Measurements from ENCODE around the gene PARL. TPM values are rescaled to one million over a fixed set of nuclear protein-coding genes. Genes with fewer than 3 reads are reported as not detected.

Gene PARL
- total RNA-seq, 1 donor from 2014 or later, result 70.5 TPM

DNA sequence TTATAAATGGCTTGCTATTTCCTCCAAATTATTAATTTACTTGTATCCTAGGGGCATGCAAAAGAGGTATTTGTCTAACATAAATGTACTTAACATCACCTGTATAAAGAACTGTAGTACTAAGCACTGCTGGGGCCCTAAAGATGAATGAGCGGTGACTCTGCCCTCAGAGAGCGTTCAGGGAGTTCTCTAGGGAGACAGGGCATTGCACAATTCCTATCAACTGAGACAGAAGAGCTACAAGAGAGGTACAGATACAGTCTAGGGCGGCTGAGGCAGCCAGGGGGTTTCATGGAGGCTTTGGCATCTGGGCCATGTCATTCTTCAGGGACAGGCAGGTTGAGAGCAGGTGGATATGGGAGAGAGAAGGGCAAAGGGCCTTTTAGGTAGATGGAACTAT is 39.9 kb upstream of the PARL start:
- Histone ChIP-seq H3K27ac (no peak overlapping the region), H3K79me2 (ENCODE audit: low read depth) (no peaks in the 10 kb centered on the region), H3K4me3 (no peak overlapping the region), H3K27me3 (no peaks in the 10 kb centered on the region), H3K4me1 (no peaks in the 10 kb centered on the region), H4K20me1 (ENCODE audit: low read depth) (no peaks in the 10 kb centered on the region), H3K9me3 (ENCODE audit: low read depth) (no peaks in the 10 kb centered on the region), H2AFZ (replicated peaks) (no peak overlapping the region), H3K9ac (no peak overlapping the region), H3F3A (ENCODE audit: low read depth) (no peaks in the 10 kb centered on the region), H3K36me3 (no peaks in the 10 kb centered on the region), H3K4me2 (no peak overlapping the region)
- TF ChIP-seq EZH2phosphoT487 (IDR thresholded peaks at IDR 0.05), result no peak
- TF ChIP-seq EZH2 (IDR thresholded peaks at IDR 0.05), result no peak
- TF ChIP-seq, protein P1, sequence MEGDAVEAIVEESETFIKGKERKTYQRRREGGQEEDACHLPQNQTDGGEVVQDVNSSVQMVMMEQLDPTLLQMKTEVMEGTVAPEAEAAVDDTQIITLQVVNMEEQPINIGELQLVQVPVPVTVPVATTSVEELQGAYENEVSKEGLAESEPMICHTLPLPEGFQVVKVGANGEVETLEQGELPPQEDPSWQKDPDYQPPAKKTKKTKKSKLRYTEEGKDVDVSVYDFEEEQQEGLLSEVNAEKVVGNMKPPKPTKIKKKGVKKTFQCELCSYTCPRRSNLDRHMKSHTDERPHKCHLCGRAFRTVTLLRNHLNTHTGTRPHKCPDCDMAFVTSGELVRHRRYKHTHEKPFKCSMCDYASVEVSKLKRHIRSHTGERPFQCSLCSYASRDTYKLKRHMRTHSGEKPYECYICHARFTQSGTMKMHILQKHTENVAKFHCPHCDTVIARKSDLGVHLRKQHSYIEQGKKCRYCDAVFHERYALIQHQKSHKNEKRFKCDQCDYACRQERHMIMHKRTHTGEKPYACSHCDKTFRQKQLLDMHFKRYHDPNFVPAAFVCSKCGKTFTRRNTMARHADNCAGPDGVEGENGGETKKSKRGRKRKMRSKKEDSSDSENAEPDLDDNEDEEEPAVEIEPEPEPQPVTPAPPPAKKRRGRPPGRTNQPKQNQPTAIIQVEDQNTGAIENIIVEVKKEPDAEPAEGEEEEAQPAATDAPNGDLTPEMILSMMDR (IDR thresholded peaks at IDR 0.05), result no peak
- Mint-ChIP-seq H3K36me3 (peaks cover 18% of the 10 kb centered on the region), H3K27ac (no peak overlapping the region), H3K4me3 (no peak overlapping the region), H3K9me3 (no peaks in the 10 kb centered on the region), H3K27me3 (ENCODE audit: insufficient read depth, low read depth) (no peaks in the 10 kb centered on the region), H3K4me1 (no peaks in the 10 kb centered on the region)
- no peak for DNase-seq (ENCODE audit: low spot score)

DNA sequence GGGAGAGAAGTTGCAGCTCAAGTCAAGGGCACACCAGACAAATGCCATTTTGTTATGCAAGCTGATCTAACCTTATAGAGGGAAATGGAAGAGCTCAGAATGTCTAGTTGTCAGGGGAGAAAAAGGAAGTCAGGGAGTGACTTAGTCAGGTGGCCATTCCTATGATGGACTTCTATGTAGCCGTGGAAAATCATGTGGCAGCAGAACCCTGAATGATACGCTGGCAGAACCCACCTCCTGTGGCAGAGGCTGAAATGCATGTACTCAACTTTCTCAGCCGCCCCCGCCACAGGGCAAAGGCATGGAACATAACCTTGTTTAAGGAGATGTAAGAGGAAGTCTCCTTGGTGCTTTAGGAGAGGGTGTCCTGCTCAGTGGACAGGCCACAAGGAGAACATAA is 37.7 kb upstream of the PARL start:
- no peaks in the 10 kb centered on the region for H3K27me3 Mint-ChIP-seq (ENCODE audit: insufficient read depth, low read depth)
- no peak for TF ChIP-seq EZH2phosphoT487 (IDR thresholded peaks at IDR 0.05)
- no peak for TF ChIP-seq EZH2 (IDR thresholded peaks at IDR 0.05)
- TF ChIP-seq, protein P1 (IDR thresholded peaks at IDR 0.05), result no peak
- DNase-seq (ENCODE audit: low spot score), result no peak
- no peaks in the 10 kb centered on the region for H3K27me3 ChIP-seq
- no peaks in the 10 kb centered on the region for H3K9me3 ChIP-seq (ENCODE audit: low read depth)
- no peaks in the 10 kb centered on the region for H3K4me1 Mint-ChIP-seq
- H3K27ac ChIP-seq, result no peak overlapping the region
- no peaks in the 10 kb centered on the region for H3K4me1 ChIP-seq
- H3K4me2 ChIP-seq, result no peak overlapping the region
- H4K20me1 ChIP-seq (ENCODE audit: low read depth), result no peaks in the 10 kb centered on the region
- H3K79me2 ChIP-seq (ENCODE audit: low read depth), result no peaks in the 10 kb centered on the region
- no peaks in the 10 kb centered on the region for H3K9me3 Mint-ChIP-seq
- no peak overlapping the region for H3K4me3 Mint-ChIP-seq
- H3K9ac ChIP-seq, result no peak overlapping the region
- no peak overlapping the region for H2AFZ ChIP-seq (replicated peaks)
- H3F3A ChIP-seq (ENCODE audit: low read depth), result no peaks in the 10 kb centered on the region
- H3K36me3 ChIP-seq, result no peaks in the 10 kb centered on the region
- no peak overlapping the region for H3K4me3 ChIP-seq
- no peak overlapping the region for H3K27ac Mint-ChIP-seq
- peaks cover 17% of the 10 kb centered on the region for H3K36me3 Mint-ChIP-seq

DNA sequence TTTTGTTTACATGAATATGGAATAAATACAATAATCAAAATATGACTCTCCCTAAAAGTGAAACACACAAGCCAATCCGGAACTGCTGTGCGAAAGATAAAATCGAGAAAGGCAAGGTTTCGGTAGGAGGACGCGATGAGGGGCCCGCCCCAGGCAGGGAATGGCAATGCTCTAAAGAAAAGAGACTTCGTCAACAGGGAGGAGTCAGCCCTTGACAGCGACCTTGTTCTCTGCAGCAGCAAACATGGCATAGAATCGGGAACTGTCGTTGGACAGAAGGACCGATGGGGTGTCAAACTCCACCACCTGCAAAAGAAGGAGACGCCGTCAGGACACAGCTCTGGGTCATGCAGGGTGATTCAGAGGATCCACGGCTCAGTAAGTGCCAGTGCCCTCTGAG is 36.4 kb upstream of the PARL start:
- Histone ChIP-seq H3F3A (ENCODE audit: low read depth) (no peaks in the 10 kb centered on the region), H3K36me3 (no peaks in the 10 kb centered on the region), H4K20me1 (ENCODE audit: low read depth) (no peaks in the 10 kb centered on the region), H2AFZ (replicated peaks) (no peak overlapping the region), H3K79me2 (ENCODE audit: low read depth) (no peaks in the 10 kb centered on the region), H3K9me3 (ENCODE audit: low read depth) (no peaks in the 10 kb centered on the region), H3K27ac (no peak overlapping the region), H3K4me2 (no peak overlapping the region), H3K4me3 (no peak overlapping the region), H3K4me1 (no peaks in the 10 kb centered on the region), H3K9ac (no peak overlapping the region), H3K27me3 (no peaks in the 10 kb centered on the region)
- Mint-ChIP-seq H3K36me3 (peaks cover 16% of the 10 kb centered on the region), H3K27ac (no peak overlapping the region), H3K9me3 (no peaks in the 10 kb centered on the region), H3K4me1 (no peaks in the 10 kb centered on the region), H3K27me3 (ENCODE audit: insufficient read depth, low read depth) (peaks cover 2% of the 10 kb centered on the region), H3K4me3 (no peak overlapping the region)
- TF ChIP-seq EZH2 (IDR thresholded peaks at IDR 0.05) (no peak), EZH2phosphoT487 (IDR thresholded peaks at IDR 0.05) (no peak)
- TF ChIP-seq, protein P1 (IDR thresholded peaks at IDR 0.05), result no peak
- no peak for DNase-seq (ENCODE audit: low spot score)

Measured in neural progenitor cell (in vitro differentiated cells).